K562 (cell line): ENCODE data around the gene AGPAT2. TPM values are rescaled to one million over a fixed set of nuclear protein-coding genes. Genes with fewer than 3 reads are reported as not detected.

Experiments
- ARHGAP35 ChIP-seq: fragments of 450-650 bp; IDR thresholded peaks from 2 replicates; pipeline ENCODE4 v1.6.1; 2018; ENCODE audit not compliant: partially characterized antibody
- BRD9 ChIP-seq: fragments of 450-650 bp; IDR thresholded peaks from 2 replicates; pipeline ENCODE4 v1.6.1; 2018; ENCODE audit warnings: low read depth; ENCODE audit not compliant: partially characterized antibody
- CBFA2T3 ChIP-seq: fragments of 450-650 bp; IDR thresholded peaks from 2 replicates; pipeline ENCODE4 v1.6.1; 2017
- CBFB ChIP-seq: sonication (generic); formaldehyde crosslinking; IDR thresholded peaks from 2 replicates; pipeline ENCODE4 v1.4.0; 2020; ENCODE audit warnings: mild to moderate bottlenecking, missing genetic modification reagents
- ESRRA ChIP-seq: fragments of 450-650 bp; IDR thresholded peaks from 2 replicates; pipeline ENCODE4 v1.6.1; 2014; ENCODE audit warnings: low read depth, mild to moderate bottlenecking, moderate library complexity, borderline replicate concordance
- FOXA1 ChIP-seq: fragments of 450-650 bp; IDR thresholded peaks from 2 replicates; pipeline ENCODE4 v1.6.1; 2016; ENCODE audit warnings: mild to moderate bottlenecking, borderline replicate concordance
- FOXA3 ChIP-seq, 2 experiments: fragments of 450-650 bp in 1 of 2; sonication (generic) in 1 of 2; formaldehyde crosslinking; IDR thresholded peaks in 1 of 2; conservative IDR thresholded peaks in 1 of 2; 2 replicates each; pipeline versions ENCODE4 v1.4.0 to v1.8.0; 2020 to 2022; ENCODE audit warnings: mild to moderate bottlenecking in 2 of 2, missing genetic modification reagents in 1 of 2
- ID3 ChIP-seq, 2 experiments: fragments of 250-450 bp in 1 of 2; fragments of 450-650 bp in 1 of 2; sonication (Bioruptor Pico) in 1 of 2; IDR thresholded peaks; 2 replicates each; pipeline versions ENCODE4 v1.6.1 to v1.8.0; 2016 to 2021; ENCODE audit warnings: mild to moderate bottlenecking in 2 of 2, moderate library complexity in 2 of 2, missing compliant biosample characterization in 1 of 2, missing genetic modification characterization in 1 of 2
- KDM1A ChIP-seq, 2 experiments: fragments of 450-650 bp; IDR thresholded peaks; 2 replicates each; pipeline ENCODE4 v1.6.1; 2016; ENCODE audit warnings: mild to moderate bottlenecking in 2 of 2
- KLF16 ChIP-seq: IDR thresholded peaks from 2 replicates; pipeline ENCODE4 v1.6.1; 2016; ENCODE audit warnings: antibody characterized with exemption
- NR0B1 ChIP-seq: fragments of 450-650 bp; IDR thresholded peaks from one replicate; pipeline ENCODE4 v1.6.1; 2018; ENCODE audit warnings: mild to moderate bottlenecking, moderate library complexity; ENCODE audit not compliant: partially characterized antibody
- RBM15 ChIP-seq: fragments of 200-400 bp; formaldehyde crosslinking; IDR thresholded peaks from 2 replicates; pipeline ENCODE4 v1.6.1; 2018; ENCODE audit warnings: mild to moderate bottlenecking, low read length, moderate library complexity; ENCODE audit not compliant: insufficient read depth
- RCOR1 ChIP-seq, 2 experiments: IDR thresholded peaks; 2 replicates each; pipeline ENCODE4 v1.6.1; 2012; ENCODE audit warnings: low read depth in 2 of 2, low read length in 2 of 2, borderline replicate concordance in 1 of 2, improper control_type of control experiment in 1 of 2
- ZBTB17 ChIP-seq: fragments of 450-650 bp; formaldehyde crosslinking; IDR thresholded peaks from 2 replicates; pipeline ENCODE4 v1.4.0; 2020; ENCODE audit warnings: mild to moderate bottlenecking
- ZBTB8A ChIP-seq: fragments of 450-650 bp; IDR thresholded peaks from 2 replicates; pipeline ENCODE4 v1.6.1; 2018; ENCODE audit warnings: mild to moderate bottlenecking, moderate library complexity; ENCODE audit not compliant: partially characterized antibody
- ZNF778 ChIP-seq: fragments of 450-650 bp; formaldehyde crosslinking; IDR thresholded peaks from 2 replicates; pipeline ENCODE4 v1.4.0; 2020; ENCODE audit warnings: mild to moderate bottlenecking, moderate library complexity
- polyA plus RNA-seq, 8 experiments: library from polyadenylated mRNA; depleted of rRNA in 4 of 8; stranded (reverse) in 5 of 8; unstranded in 3 of 8; fragments of >200 nt; fragmentation: Nextera tagmentation in 2 of 8; fragmentation: Illumina TruSeq in 1 of 8; extraction: Ambion mirVana in 2 of 8; extraction: Trizol in 1 of 8; gene quantifications; 2 replicates each; pipeline versions ENCODE4 v1.2.1 to v1.2.3, GENCODE V29; 2011 to 2014; ENCODE audit warnings: inconsistent platforms in 1 of 8, missing spikeins in 1 of 8
- total RNA-seq, 7 experiments: library from RNA; depleted of rRNA in 6 of 7; stranded (reverse); fragments of >200 nt in 6 of 7; fragmentation: Illumina TruSeq in 2 of 7; extraction: Trizol in 2 of 7; gene quantifications; 2 replicates each; pipeline versions ENCODE4 v1.2.1 to v1.2.3, GENCODE V29; 2011 to 2021; ENCODE audit warnings: low replicate concordance in 1 of 7
- TF ChIP-seq, protein P1 (sequence below), 3 experiments: fragments of 200-800 bp in 1 of 3; sonication (Bioruptor generic) in 1 of 3; sonication (generic) in 1 of 3; formaldehyde crosslinking in 1 of 3; IDR thresholded peaks; 2 replicates each; pipeline versions ENCODE4 v1.6.1 to v1.8.0; 2016 to 2022; ENCODE audit warnings: mild to moderate bottlenecking in 2 of 3, missing compliant biosample characterization in 2 of 3, missing genetic modification characterization in 2 of 3, missing genetic modification reagents in 1 of 3
- TF ChIP-seq, protein P2 (sequence below): fragments of 150-350 bp; conservative IDR thresholded peaks from 2 replicates; pipeline ENCODE4 v1.6.1; 2014; ENCODE audit warnings: low read length
- TF ChIP-seq, protein P3 (sequence below): fragments of 200-800 bp; sonication (Bioruptor generic); IDR thresholded peaks from 2 replicates; pipeline ENCODE4 v1.6.1; 2017; ENCODE audit warnings: missing genetic modification characterization, missing compliant biosample characterization

AGPAT2 gene
- total and polyA plus RNA-seq, 9 of the 15 experiments (the other 6 are each of a cell fraction or from before 2014, with no cell fraction given), result 0.13 to 54.5 (median 23.9) TPM

GRCh38 chr9:136626740-136627642, 60.3 kb downstream of the AGPAT2 start (continued):
- TF ChIP-seq ID3 (CRISPR knock-in tag; IDR thresholded peaks at IDR 0.05), result no peak
- no peak for TF ChIP-seq ID3 (tag; IDR thresholded peaks at IDR 0.05)
- TF ChIP-seq RBM15, result no peak
- TF ChIP-seq CBFB (CRISPR knock-in tag), result no peak
- no peak for TF ChIP-seq KLF16
- peak in 1 of 2 experiments; percentile 85; a peak in 2 of 4 replicates for TF ChIP-seq RCOR1 (IDR thresholded peaks at IDR 0.05; ENCODE audit: borderline replicate concordance in 1 of 2, low read depth in 2 of 2, low read length in 2 of 2)
- TF ChIP-seq NR0B1, result no peak
- TF ChIP-seq, protein P1, sequence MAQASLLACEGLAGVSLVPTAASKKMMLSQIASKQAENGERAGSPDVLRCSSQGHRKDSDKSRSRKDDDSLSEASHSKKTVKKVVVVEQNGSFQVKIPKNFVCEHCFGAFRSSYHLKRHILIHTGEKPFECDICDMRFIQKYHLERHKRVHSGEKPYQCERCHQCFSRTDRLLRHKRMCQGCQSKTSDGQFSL (CRISPR knock-in tag; IDR thresholded peaks at IDR 0.05), result no peak
- TF ChIP-seq, protein P1 (tag; IDR thresholded peaks at IDR 0.05), result no peak
- peak in 1 of 2 experiments; percentile 8; a peak in 1 of 4 replicates for TF ChIP-seq FOXA3 (CRISPR knock-in tag; conservative IDR thresholded peaks at IDR 0.05 in 1 of 2, IDR thresholded peaks at IDR 0.05 in 1 of 2)
- no peak for TF ChIP-seq ZBTB8A
- TF ChIP-seq ESRRA, result no peak
- no peak for TF ChIP-seq ZNF778 (CRISPR knock-in tag)
- TF ChIP-seq ZBTB17 (CRISPR knock-in tag), result no peak
- TF ChIP-seq, protein P2, sequence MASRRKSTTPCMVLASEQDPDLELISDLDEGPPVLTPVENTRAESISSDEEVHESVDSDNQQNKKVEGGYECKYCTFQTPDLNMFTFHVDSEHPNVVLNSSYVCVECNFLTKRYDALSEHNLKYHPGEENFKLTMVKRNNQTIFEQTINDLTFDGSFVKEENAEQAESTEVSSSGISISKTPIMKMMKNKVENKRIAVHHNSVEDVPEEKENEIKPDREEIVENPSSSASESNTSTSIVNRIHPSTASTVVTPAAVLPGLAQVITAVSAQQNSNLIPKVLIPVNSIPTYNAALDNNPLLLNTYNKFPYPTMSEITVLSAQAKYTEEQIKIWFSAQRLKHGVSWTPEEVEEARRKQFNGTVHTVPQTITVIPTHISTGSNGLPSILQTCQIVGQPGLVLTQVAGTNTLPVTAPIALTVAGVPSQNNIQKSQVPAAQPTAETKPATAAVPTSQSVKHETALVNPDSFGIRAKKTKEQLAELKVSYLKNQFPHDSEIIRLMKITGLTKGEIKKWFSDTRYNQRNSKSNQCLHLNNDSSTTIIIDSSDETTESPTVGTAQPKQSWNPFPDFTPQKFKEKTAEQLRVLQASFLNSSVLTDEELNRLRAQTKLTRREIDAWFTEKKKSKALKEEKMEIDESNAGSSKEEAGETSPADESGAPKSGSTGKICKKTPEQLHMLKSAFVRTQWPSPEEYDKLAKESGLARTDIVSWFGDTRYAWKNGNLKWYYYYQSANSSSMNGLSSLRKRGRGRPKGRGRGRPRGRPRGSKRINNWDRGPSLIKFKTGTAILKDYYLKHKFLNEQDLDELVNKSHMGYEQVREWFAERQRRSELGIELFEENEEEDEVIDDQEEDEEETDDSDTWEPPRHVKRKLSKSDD, result no peak
- TF ChIP-seq BRD9, result no peak
- TF ChIP-seq KDM1A (IDR thresholded peaks at IDR 0.05), result 0 out of 4 replicates have a peak, but pooled peaks of 1 of the 2 experiments have one; percentile 14
- no peak for TF ChIP-seq ARHGAP35
- no peak for TF ChIP-seq FOXA1
- TF ChIP-seq, protein P3, sequence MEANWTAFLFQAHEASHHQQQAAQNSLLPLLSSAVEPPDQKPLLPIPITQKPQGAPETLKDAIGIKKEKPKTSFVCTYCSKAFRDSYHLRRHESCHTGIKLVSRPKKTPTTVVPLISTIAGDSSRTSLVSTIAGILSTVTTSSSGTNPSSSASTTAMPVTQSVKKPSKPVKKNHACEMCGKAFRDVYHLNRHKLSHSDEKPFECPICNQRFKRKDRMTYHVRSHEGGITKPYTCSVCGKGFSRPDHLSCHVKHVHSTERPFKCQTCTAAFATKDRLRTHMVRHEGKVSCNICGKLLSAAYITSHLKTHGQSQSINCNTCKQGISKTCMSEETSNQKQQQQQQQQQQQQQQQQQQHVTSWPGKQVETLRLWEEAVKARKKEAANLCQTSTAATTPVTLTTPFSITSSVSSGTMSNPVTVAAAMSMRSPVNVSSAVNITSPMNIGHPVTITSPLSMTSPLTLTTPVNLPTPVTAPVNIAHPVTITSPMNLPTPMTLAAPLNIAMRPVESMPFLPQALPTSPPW (CRISPR knock-in tag), result peak; percentile 55
- no peak for TF ChIP-seq CBFA2T3
